Stimulated activated naive CD4-positive, alpha-beta T cell (primary cell): ENCODE data around the gene UBE2J2.
A peak's percentile ranks its signal among the peaks of the same experiment; 100 is the strongest.

ENCODE experiments used
- DNase-seq, 6 experiments: peaks; one replicate each; lab custom pipeline; 2025; lab: John Stamatoyannopoulos, UW

The UBE2J2 gene

DNA sequence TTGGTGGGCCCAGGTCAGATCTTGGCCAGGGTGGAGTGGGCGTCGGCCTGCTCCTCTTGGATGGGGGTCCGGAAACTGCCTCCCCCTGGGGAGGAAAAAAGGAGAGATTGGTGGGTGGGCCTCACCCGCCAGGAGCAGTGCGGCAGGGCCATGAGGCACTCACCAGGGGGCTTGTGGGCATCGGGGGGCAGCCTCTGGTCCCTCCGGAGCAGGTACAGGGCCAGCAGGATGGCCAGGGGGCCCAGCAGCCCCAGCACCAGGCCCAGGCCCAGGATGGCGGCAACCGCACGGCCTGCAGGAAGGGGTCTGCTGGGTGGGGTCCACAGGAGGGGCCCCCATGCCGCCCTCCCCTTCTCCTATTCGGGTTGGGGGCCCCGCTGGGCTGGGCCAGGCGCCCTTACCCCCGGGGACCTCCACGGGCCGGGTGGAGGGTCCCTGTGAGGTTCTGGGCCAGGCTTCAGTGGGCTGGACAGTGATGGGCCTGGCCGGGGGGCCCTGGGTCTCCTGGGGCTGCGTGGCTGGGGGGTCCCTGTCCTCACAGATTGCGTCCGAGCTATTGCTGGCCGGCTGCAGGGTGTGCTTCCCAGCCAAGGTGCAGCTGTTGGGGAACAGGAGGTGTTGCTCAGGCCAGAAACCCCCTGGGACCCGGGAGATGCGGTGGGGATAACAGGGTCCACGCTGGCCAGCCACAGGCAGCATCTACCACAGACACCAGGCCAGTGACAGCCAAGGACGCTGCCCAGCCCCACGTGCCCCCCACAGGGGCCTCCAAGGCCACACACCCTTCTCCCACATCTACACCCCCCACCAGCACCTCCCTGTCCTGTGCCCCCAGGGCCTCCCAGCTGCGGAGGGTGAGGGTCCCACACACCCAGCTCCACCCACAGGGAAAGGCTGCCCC is 61.9 kb downstream of the UBE2J2 start:
- no peak for DNase-seq

DNA sequence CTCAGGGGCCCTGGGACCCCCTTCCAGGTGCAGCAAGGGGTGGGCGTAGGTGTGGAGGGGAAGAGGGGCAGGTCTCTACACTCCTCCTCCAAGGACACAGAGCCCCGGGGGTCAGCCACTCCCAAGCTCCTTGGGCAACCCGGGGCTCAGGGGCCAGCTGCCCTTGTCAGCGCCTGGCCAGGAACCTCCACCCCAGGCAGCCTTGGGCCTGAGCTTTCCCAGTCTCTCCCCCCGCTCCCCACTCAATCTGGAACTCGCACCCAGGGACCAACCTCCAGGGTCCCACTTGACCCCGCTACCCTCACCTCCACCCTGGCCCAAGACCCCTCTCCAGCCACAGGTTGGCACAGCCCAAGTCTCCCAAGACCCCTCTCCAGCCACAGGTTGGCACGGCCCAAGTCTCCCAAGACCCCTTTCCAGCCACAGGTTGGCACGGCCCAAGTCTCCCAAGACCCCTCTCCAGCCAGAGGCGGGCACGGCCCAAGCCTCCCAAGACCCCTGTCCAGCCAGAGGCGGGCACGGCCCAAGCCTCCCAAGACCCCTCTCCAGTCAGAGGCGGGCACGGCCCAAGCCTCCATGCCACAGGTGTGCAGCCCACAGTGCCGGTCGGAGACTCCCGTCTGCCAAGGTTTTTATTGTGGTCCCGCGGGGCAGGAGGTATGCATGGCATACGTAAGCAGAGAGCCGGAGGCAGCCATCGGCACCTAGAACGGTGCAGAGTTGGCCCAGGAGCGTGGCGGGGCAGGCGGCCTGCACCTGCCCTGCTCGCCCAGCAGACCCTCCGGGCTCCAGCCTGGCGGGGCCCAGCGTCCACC is 62.7 kb downstream of the UBE2J2 start:
- DNase-seq: no peak

DNA sequence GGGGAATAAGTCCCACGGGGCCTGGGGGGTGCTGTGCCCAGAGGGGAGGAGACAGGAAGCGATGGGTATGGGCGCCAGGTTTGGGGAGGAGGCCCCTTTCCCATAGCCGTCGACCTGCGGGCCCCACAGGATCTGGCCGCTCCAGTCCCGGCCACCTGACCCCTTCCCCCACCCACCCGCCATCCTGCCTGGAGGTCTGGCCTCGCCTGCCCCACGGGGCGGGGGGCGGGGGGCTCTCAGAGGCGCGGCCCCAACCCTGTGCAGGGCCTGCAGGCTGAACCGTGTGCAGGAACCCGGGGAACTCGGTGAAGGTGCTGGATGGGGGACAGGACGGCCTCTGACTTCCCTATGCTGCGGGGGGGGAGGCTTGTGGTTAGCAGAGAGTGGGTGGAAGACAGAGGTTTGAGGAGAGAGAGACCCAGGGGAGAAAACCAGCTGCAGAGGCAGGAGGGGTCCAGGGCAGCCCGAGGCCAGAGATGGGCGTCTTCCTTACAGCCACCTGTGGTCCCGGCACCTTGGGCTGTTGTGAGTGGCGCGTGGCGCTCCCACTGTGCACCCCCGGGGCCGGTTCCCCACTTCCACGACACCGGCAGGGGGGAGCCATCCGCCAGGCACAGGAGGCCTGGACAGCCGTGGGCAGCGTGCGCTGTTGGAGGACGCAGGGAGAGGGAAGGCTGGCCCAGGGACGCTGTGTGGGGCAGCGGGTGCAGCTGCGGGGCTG is 64.8 kb downstream of the UBE2J2 start:
- peak in 2 of 6 experiments; percentile 17 to 25 for DNase-seq

DNA sequence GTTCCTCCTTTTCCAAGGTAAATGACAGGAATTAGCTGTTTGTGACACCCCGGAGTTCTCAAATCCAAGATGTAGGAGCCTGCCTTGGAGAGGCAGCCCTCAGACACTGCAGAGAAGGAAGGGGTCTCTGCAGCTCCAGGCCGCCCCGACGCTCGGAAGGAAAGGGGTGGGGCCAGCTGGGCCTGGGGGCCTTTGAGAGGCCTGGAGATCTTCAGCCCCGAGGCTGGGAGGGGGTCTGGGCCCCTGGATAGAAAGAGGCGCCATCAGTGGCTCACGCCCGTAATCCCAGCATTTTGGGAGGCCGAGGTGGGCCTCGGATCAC is 66.1 kb downstream of the UBE2J2 start:
- no peak for DNase-seq

DNA sequence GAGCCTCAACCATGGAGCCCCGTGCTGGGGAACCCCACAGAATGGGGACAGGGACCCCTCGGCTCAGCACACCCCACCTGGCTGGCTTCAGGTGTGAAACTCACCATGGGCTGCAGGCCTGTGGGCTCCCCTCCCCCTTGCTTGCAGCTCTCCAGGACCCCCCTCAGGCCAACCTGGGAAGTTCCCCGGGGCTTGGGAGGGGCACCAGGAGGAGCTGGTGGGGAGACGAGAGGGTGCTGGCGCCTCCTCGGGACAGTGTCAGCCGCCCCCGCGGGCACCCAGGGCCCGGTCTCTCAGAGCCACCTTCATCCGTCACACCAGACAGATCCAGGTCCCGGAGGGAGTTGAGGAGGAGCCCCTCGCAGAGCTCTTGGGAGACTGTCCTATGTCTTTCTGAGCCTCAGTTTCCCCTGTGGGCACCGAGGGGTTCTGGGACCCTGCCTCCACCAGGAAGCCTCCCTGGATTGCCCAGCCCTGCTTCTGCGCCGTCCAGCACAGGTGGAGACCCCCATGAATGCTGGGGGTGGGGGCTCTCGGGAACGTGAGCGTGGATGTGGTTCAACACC is 66.6 kb downstream of the UBE2J2 start:
- DNase-seq: no peak

DNA sequence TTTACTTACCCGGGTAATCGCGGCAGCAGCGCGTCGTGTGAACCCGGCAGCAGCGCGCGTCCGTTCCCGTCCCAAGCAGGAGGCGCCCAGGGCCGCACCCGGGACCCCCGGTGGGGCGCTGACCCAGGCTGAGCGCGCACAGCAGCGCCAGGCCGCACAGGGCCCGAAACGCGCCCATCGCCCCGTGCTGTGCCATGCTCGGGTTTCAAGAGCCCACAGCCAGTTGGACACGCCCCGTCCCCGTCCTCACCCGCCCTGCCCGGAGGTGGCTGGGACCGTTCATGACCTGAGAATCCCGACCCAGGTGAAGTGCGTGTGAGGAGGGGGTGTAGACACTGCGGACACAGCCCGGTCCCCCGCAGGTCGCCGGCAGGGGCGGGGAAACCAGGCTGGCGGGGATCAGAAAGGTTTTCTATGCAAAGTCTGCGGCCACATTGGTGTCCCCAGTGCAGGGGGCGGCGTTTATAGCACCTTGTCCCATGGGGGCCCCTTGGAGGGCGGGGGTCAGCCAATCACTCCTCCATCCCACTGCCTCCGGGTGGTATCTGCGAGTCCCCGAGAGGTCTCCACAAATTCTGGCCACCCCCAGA is 67.2 kb downstream of the UBE2J2 start, which contains the start of gene TNFRSF18:
Gene TNFRSF18, minus strand, starts transcription at position 217 of the 590 bp plus-strand sequence. Its CDS starts 21 bp downstream, at position 196.
- DNase-seq: no peak

DNA sequence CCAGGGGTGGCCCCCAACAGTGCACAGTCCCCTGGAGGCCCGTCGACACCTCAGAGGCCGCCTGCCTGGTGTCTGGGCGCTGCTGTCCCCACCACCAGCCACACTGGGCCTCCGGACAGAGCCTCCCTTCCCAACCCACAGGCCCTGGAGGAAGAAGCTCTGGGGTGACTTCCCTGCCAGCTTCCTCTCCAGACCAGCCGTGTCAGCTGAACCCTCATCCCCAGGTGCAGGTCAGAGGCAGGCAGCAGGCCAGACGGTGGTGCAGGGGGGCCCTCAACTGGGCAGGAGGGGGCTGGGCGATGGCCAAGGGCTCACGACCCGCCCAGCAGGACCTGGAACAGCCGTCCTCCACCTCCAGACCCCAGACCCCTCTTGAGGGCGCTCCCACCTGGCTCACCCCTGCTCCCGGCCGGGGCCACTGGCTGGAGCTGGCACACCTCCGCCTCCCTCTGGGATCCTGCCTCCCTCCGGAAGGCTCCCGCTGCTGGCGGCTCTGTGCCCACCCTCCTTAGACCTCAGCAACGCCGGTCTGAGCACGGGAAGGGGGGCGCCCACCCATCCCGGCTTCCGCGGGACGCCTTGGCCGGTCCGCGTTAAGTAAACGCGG is 67.8 kb downstream of the UBE2J2 start:
- no peak for DNase-seq

DNA sequence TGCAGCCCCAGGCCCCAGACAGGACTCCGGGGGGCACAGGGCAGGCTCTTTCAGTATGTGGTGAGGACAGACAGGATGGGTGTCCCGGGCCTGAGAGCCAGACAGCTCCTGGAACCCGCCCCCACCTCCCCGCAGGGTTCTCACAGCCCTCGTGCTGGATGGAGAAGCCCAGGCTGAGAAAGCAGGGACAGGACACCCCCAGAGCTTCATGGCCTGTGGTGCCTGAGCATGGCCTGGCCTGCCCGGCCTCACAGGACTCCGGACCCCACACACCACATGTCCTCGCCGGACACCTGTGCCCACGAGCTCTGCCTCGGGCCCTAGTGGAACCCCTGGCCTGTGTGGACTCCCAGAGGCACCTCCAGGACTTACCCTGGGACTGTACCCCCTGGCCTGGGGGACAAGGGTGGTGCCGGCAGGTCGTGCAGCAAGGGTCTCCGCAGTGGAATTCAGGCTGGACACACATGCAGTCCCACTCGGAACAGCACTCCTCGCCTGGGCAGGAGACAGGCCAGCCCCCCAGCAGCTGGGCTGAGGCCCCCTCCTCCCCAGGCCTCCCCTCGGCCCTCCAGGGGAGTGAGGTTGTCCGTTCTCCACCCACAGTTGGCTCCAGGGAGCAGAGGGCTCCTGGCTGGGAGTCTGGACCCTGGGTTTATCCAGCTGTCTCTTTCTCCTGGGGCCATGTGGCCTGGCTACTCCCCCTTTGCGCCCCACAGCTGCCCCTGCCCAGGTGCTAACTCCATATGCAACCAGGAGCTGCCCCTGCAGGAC is 68.5 kb downstream of the UBE2J2 start:
- DNase-seq: no peak

DNA sequence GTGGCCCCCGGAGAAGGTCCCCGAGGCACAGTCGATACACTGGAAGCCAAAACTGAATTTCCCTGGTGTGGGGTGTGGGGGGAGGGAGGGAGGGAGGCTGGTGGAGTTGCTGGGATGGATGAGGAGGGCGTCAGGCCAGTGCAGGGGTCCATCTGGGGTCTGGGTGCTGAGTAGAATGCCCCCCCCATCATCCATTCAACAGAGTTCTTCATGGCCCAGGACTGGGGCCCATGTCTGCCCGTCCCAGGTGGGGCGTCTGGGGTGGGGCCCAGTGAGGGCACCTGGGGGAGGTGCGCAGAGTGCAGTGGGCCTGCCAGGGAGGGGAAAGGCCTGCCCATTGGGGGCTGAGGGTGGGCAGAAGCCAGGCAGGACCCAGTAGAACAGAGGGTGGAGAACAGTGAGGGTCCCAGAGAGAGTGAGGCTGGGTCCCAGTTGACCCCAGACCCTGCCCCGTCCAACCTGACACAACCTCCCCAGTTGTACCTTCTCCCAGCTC is 69.2 kb downstream of the UBE2J2 start:
- no peak for DNase-seq
